Measurements from ENCODE around the gene RPL12.

Gene RPL12

GRCh38 chr9:127402401-127403090, 48.7 kb downstream of the RPL12 start:
- no peak for FAIRE-seq

- FAIRE-seq: no peak
Measured at GRCh38 chr9:127399736-127400269, 51.4 kb downstream of the RPL12 start.

GRCh38 chr9:127398715-127399400, 52.3 kb downstream of the RPL12 start:
- no peak for FAIRE-seq

- no peak for FAIRE-seq
Measured at GRCh38 chr9:127398275-127398647, 52.9 kb downstream of the RPL12 start.
